PC-9 (cell line): ENCODE measurements around the gene CLEC18B. TPM values are rescaled to one million over a fixed set of nuclear protein-coding genes. Genes with fewer than 3 reads are reported as not detected.
"Not testable (repeated sequence)": the region's sequence is repeated elsewhere in the genome, so short reads cannot be mapped to it uniquely, and the experiment has no call there.

ENCODE experiments used
- BruUV-seq: library from RNA; stranded (reverse); fragments of 400-500 nt; replicated peaks from 2 replicates; lab custom pipeline; 2021; lab: Mats Ljungman, UMichigan
- CTCF ChIA-PET: fragments of 300-600 bp; sonication (Branson Sonifier 250); formaldehyde crosslinking; loops from one replicate; lab custom pipeline; 2022; ENCODE audit warnings: antibody characterized with exemption; lab: Charles Lee
- POLR2A ChIA-PET: fragments of 300-600 bp; sonication (Branson Sonifier 250); formaldehyde crosslinking; loops from one replicate; lab custom pipeline; 2022; ENCODE audit warnings: antibody characterized with exemption; ENCODE audit not compliant: unreplicated experiment; lab: Charles Lee
- DNase-seq, 2 experiments: peaks; one replicate each; pipeline versions ENCODE4 v3.0.0 to v3.0.0-alpha.2; 2015 to 2022; ENCODE audit warnings: mixed read lengths in 1 of 2
- H2AFZ ChIP-seq: fragments of 200-600 bp; sonication (generic); 2 replicates; pipeline ENCODE4 v1.8.1; 2017; ENCODE audit warnings: antibody characterized with exemption
- H3F3A ChIP-seq: fragments of 200-600 bp; sonication (generic); 2 replicates; pipeline ENCODE4 v1.8.1; 2017; ENCODE audit warnings: antibody characterized with exemption, mild to moderate bottlenecking, low read depth; ENCODE audit not compliant: insufficient read depth
- H3K27ac ChIP-seq: fragments of 200-600 bp; sonication (generic); 2 replicates; pipeline ENCODE4 v1.6.1; 2016; ENCODE audit warnings: mixed run types
- H3K27me3 ChIP-seq: fragments of 200-600 bp; sonication (generic); 2 replicates; pipeline ENCODE4 v1.6.1; 2016; ENCODE audit warnings: low read depth, mixed run types; ENCODE audit not compliant: insufficient read depth
- H3K36me3 ChIP-seq: fragments of 200-600 bp; sonication (generic); 2 replicates; pipeline ENCODE4 v1.6.1; 2016; ENCODE audit warnings: low read depth, mixed run types
- H3K4me1 ChIP-seq: fragments of 200-600 bp; sonication (generic); replicated peaks from 2 replicates; pipeline ENCODE4 v1.6.1; 2016; ENCODE audit warnings: mixed run types; ENCODE audit not compliant: insufficient read depth
- H3K4me2 ChIP-seq: fragments of 200-600 bp; sonication (generic); 2 replicates; pipeline ENCODE4 v1.6.1; 2017; ENCODE audit warnings: mixed run types
- H3K4me3 ChIP-seq: fragments of 200-600 bp; sonication (generic); 2 replicates; pipeline ENCODE4 v1.6.1; 2016; ENCODE audit warnings: mixed run types
- H3K79me2 ChIP-seq: fragments of 200-600 bp; sonication (generic); 2 replicates; pipeline ENCODE4 v1.6.1; 2017; ENCODE audit warnings: low read depth, mixed run types
- H3K9me2 ChIP-seq: fragments of 200-600 bp; sonication (generic); 2 replicates; pipeline ENCODE4 v1.8.1; 2017; ENCODE audit warnings: mild to moderate bottlenecking; ENCODE audit not compliant: insufficient read depth
- H3K9me3 ChIP-seq: fragments of 200-600 bp; sonication (generic); 2 replicates; pipeline ENCODE4 v1.8.1; 2016; ENCODE audit warnings: low read depth; ENCODE audit not compliant: insufficient read depth
- H4K20me1 ChIP-seq: fragments of 200-600 bp; sonication (generic); 2 replicates; pipeline ENCODE4 v1.8.1; 2017; ENCODE audit not compliant: insufficient read depth
- intact Hi-C: fragments of 100-400 bp; cut with micrococcal nuclease; formaldehyde crosslinking; loops from one replicate; pipeline ENCODE4 v1.10.0; 2022; ENCODE audit not compliant: unreplicated experiment
- total RNA-seq: library from RNA; stranded (reverse); gene quantifications from 2 replicates; pipeline ENCODE4 v1.2.3, GENCODE V29; 2021

Gene CLEC18B
- total RNA-seq, 1 experiment from 2014 or later: 2.2 TPM

DNA sequence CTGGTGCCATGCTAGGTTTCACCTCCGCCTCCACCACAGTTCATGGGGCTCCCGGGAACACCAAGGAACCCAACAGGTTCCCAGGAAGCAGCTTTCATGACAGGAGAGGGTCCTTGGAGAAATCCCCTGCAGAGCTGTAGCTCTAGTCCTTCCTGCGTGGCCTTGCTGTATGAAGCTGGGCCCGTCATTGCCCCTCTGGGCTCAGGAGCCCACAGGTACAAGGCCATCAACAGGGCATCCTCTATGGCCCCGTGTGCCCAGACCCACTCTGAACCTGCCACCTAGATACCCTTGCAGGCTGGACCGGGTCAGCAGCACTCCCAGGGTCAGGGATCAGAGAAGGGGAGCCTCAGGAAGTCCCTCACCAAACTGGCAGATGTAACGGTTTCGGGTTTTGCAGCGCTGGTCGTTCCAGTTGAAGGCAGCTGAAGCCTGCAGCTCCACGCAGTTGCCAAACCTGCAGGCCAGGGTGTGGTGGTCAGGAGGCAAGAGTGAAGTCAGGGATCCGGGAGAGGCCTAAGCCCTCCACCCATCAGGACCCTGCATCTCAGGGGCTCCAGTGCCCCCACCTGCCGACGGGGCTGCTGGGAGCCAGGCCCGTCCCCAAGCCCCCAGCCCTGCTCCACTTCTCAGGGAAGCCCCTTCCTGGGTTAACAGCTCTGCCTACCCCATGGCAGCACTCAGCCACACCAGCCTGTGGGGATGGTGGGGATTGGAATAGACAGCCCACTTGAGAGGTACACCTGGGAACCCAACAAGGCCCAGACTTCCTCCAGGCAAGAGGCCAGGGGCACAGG is 11.9 kb downstream of the CLEC18B start:
- H3K27ac ChIP-seq, intact Hi-C loops, H3K4me1 ChIP-seq, H3F3A ChIP-seq, H3K79me2 ChIP-seq, H3K27me3 ChIP-seq, CTCF ChIA-PET, H3K36me3 ChIP-seq, BruUV-seq, H3K4me2 ChIP-seq, POLR2A ChIA-PET, H3K9me3 ChIP-seq, H3K9me2 ChIP-seq, H4K20me1 ChIP-seq, H3K4me3 ChIP-seq, H2AFZ ChIP-seq: not testable (repeated sequence)
- DNase-seq: peak in 1 of 2 experiments; percentile 26

DNA sequence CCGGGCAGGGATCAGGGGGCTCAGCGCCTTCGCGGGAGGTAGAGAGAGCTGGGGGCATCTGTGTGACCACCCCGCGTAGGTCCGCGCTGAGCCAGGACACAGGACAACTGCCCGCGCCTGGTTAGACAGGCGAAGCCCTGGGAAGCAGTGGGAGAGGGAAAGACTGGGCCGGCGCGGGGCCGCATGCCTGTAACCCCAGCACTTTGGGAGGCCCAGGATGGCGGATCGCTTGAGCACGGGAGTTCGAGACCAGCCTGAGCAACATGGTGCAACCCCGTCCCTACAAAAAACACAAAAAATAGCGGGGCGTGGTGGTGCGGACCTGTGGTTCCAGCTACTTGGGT is 13.9 kb downstream of the CLEC18B start:
- H3K36me3 ChIP-seq, H3K9me2 ChIP-seq, POLR2A ChIA-PET, H3K27me3 ChIP-seq, H3K4me3 ChIP-seq, H3K9me3 ChIP-seq, H4K20me1 ChIP-seq, BruUV-seq, H3K4me1 ChIP-seq, DNase-seq, intact Hi-C loops, H3F3A ChIP-seq, H3K79me2 ChIP-seq, CTCF ChIA-PET, H3K4me2 ChIP-seq, H3K27ac ChIP-seq, H2AFZ ChIP-seq: not testable (repeated sequence)

DNA sequence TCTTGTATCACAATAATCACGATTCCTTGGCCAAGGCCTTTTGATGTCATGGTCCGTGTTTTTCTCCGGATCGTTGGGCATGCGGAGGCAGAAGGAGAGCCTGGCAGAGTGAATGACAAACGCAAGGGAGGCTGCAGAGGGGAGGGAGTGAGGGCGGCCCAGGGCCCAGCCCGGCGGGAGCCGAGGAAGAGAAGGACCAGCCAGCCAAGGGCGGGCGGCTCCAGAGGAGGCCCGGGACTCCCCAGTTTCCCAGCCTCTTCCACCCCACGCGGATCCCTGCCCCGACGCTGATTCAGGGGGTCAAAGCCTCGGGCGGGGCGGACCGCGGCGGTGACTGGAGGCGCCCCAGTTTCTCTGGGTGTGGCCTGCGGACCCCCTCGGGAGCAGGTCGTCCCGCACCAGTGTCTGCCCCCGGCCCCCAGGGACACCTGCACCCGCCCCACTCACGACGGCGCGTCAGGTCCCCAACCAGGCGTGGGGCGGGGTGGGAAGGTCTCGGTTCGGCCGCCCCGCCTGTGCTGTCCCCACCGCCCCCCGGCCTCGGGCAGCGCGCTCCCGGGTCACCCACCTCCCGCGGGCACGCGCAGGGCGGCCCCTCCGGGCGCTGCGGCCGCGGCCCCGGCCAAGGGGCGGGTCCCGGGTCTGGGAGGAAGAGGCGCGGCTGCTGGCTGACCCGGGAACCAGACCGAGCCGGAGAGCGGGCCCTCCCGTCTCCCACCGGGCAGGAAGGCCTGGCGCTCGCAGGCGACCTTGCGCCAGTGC is 14.5 kb downstream of the CLEC18B start:
- H3K4me3 ChIP-seq, H3K9me2 ChIP-seq, intact Hi-C loops, H3F3A ChIP-seq, CTCF ChIA-PET, H3K4me2 ChIP-seq, H2AFZ ChIP-seq, H3K27me3 ChIP-seq, H4K20me1 ChIP-seq, H3K9me3 ChIP-seq, H3K27ac ChIP-seq, H3K4me1 ChIP-seq, DNase-seq, POLR2A ChIA-PET, BruUV-seq, H3K79me2 ChIP-seq, H3K36me3 ChIP-seq: not testable (repeated sequence)

DNA sequence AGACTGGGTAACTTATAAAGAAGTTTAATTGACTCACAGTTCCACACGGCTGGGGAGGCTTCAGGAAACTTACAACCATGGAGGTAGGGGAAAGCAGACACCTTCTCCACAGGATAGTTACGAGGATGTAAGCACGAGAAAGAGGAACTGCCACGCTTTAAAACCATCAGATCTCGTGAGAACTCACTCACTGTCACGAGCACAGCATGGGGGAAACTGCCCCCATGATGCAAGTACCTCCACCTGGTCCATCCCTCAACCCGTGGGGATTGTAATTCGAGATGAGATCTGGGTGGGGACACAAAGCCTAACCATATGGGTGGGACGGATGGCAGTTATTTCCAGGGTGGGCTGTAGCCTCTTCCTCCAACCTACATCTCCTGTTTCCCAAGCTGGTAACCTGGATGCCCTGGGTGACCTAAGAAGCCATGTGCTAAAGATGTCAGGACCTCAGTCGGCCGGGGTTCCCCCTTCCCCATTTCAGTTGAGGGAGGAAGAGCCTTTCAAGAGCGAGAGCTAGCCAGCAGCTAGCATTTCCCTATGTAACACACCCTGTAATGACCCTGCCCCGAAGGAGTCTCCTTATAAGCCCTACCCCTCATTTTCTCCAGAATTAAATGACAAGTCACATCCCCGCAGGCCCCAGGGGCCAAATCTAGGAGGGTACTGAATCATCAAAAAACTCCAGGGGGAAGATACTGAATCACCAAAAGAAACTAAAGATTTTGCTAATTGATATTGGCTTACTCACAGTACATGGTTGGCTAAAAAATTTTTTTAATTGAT is 16.9 kb downstream of the CLEC18B start:
- H3K27ac ChIP-seq, CTCF ChIA-PET, H3F3A ChIP-seq, H3K9me3 ChIP-seq, H3K27me3 ChIP-seq, H3K79me2 ChIP-seq, H2AFZ ChIP-seq, H3K4me3 ChIP-seq, H3K4me2 ChIP-seq, POLR2A ChIA-PET, H3K9me2 ChIP-seq, DNase-seq, H3K36me3 ChIP-seq, BruUV-seq, H4K20me1 ChIP-seq, H3K4me1 ChIP-seq, intact Hi-C loops: not testable (repeated sequence)

DNA sequence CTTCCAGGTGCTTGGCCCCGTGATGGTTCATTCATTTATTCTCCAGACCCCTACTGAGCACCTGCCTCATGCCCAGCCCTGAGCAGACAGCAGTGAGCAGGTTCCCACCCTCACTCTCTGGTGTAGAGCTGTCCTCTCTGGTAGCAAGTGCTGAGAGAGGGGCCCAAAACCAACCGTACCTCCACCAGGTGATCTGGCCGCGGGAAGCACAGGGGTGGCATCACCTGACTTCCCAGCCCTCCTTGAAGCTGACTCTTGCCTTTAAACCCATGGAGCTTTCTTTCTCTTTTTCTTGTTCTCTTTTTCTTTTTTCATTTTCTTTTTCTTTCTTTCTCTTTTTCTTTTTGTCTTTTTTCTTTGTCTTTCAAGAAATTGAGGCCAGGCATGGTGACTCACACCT is 21.0 kb downstream of the CLEC18B start:
- H3K9me2 ChIP-seq, POLR2A ChIA-PET, H3K4me2 ChIP-seq, H4K20me1 ChIP-seq, CTCF ChIA-PET, H3F3A ChIP-seq, BruUV-seq, H3K27ac ChIP-seq, H3K36me3 ChIP-seq, DNase-seq, H3K9me3 ChIP-seq, H2AFZ ChIP-seq, H3K27me3 ChIP-seq, H3K4me3 ChIP-seq, H3K4me1 ChIP-seq, intact Hi-C loops, H3K79me2 ChIP-seq: not testable (repeated sequence)

DNA sequence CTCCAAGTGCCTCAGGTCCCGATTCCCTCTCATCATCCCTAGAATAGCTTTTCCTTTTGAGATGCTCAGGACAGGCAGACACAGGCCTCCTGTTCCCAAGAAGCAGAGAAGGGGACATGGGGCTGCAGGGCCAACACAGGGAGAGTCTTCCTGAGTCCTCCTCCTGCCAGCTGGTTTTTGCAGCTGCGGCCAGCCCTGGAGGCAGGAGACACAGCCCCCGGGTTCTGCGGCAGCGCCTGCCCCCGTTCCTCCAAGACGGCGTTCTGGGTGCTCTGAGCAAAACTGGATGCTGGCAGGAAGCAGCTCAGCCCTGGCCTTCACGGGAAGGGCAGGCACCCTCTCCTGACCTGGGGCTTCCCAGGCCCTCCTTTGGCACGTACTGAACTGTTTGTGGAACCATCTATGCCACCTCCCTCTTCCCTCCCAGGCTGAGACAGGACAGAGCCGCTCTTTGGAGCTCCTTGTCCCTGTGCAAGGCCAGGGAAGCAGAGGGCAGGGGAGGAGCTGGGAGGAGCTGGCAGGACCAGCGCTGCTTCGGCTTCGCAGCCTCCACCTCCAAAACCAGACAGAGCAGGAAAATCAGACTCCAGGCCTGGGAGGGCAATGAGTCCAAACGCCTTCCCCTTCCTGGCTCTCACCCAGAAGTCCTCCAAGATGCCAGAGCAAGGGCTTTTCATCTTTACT is 22.9 kb downstream of the CLEC18B start:
- not testable (repeated sequence) for H4K20me1 ChIP-seq, DNase-seq

More for the DNA sequence above, 22.9 kb downstream of the CLEC18B start:
- H3K9me3 ChIP-seq, H3K27me3 ChIP-seq, intact Hi-C loops, BruUV-seq, H3K4me1 ChIP-seq, CTCF ChIA-PET, H3K36me3 ChIP-seq, H3K27ac ChIP-seq, H2AFZ ChIP-seq, H3K9me2 ChIP-seq, H3K4me3 ChIP-seq, H3K4me2 ChIP-seq, H3F3A ChIP-seq, POLR2A ChIA-PET, H3K79me2 ChIP-seq: not testable (repeated sequence)
